Small intestine (tissue), 7 donors: ENCODE measurements around the gene HOXD4. TPM values are rescaled to one million over a fixed set of nuclear protein-coding genes. Genes with fewer than 3 reads are reported as not detected.

Source experiments
- DNase-seq, 2 donors: peaks; one replicate each; pipeline versions ENCODE4 v3.0.0 to v3.0.0-alpha.2; 2013
- FAIRE-seq: peaks from 2 replicates; lab custom pipeline; 2012; peaks lifted over from hg19 to GRCh38; lab: Jason Lieb, UNC
- H3K27ac ChIP-seq, 3 donors: one replicate each; pipeline ENCODE4 v1.5.1; 2013; ENCODE audit warnings: low read length in 2 of 3, mild to moderate bottlenecking in 2 of 3, control low read depth in 1 of 3, inconsistent platforms in 1 of 3, low read depth in 1 of 3, moderate library complexity in 1 of 3
- H3K27me3 ChIP-seq, 3 donors: one replicate each; pipeline ENCODE4 v1.6.1; 2013; ENCODE audit warnings: low read length in 3 of 3, inconsistent platforms in 1 of 3; ENCODE audit not compliant: control insufficient read depth in 3 of 3, insufficient read depth in 3 of 3
- H3K36me3 ChIP-seq, 3 donors: one replicate each; pipeline ENCODE4 v1.6.1; 2013; ENCODE audit warnings: low read length in 3 of 3, inconsistent platforms in 1 of 3, low read depth in 1 of 3, mild to moderate bottlenecking in 1 of 3, moderate library complexity in 1 of 3; ENCODE audit not compliant: control insufficient read depth in 3 of 3, insufficient read depth in 2 of 3
- H3K4me1 ChIP-seq, 3 donors: one replicate each; pipeline ENCODE4 v1.6.1; 2013; ENCODE audit warnings: low read length in 2 of 3, inconsistent platforms in 1 of 3, low read depth in 1 of 3, mild to moderate bottlenecking in 1 of 3, moderate library complexity in 1 of 3; ENCODE audit not compliant: control insufficient read depth in 3 of 3, insufficient read depth in 2 of 3
- H3K4me3 ChIP-seq, 3 donors: one replicate each; pipeline ENCODE4 v1.5.1; 2013; ENCODE audit warnings: low read length in 3 of 3, control low read depth in 1 of 3, inconsistent platforms in 1 of 3, low read depth in 1 of 3, mild to moderate bottlenecking in 1 of 3, moderate library complexity in 1 of 3
- H3K9me3 ChIP-seq, 2 donors: one replicate each; pipeline ENCODE4 v1.6.1; 2013; ENCODE audit warnings: low read depth in 1 of 2, low read length in 1 of 2; ENCODE audit not compliant: control insufficient read depth in 2 of 2, insufficient read depth in 1 of 2
- WGBS, 3 donors: extraction: QIAGEN DNeasy Blood & Tissue Kit; methylation state at CpG; one replicate each; pipeline ENCODE4 v1.1.7; 2013; 5-methylcytosine and 5-hydroxymethylcytosine counted together
- polyA plus RNA-seq, 4 donors: library from polyadenylated mRNA; stranded (reverse) in 3 of 4; unstranded in 1 of 4; fragments of 200-250 nt in 3 of 4; fragments of 120-200 nt in 1 of 4; gene quantifications; one replicate each; pipeline versions ENCODE4 v1.2.1 to v1.2.3, GENCODE V29; 2013
- donor health status: healthy with polysubstance abuse.
- donor health status: control.
- donor health status: control.
- donor health status: Bipolar disorder and iron deficiency.
- donor health status: healthy.

Gene HOXD4
- polyA plus RNA-seq, 4 donors: 0.97 to 14.7 TPM; not detected in 2

DNA sequence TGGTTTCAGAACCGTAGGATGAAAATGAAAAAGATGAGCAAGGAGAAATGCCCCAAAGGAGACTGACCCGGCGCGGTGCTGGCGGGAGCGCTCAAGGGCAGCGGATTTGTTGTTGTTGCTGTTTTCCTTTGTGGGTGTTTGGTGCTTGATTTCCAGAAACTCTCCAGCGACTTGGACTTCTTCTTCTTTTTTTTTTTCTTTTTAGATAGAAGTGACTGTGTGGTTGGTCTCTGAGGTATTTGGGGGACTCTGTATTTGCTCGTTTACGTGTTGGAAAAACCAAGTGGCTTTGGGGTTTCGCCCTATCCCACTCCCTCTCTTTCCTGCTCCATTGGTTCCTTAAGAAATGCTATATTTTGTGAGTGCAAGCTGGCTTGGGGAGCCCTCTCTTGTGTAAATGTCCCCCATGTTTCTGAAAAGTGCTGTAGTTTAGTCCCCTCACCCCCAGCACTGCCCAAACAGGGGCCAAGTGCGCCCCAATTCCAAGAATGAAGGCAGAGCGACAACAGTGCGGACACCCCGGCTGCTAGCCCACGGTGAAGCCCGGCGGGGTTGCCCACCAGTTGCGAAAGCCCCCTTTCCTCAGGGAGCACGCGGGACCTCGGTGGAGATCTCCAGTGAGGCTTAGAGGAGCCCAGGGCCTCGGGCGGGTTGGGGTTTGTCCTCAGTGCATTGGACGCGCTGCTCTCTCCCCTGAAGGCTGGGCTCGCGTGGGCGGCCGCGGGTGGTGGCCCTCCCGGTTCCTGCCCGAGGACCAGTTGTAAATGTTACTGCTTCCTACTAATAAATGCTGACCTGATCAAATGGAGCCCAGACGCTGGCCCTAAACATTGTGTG lies 27.0 kb upstream of the HOXD4 start:
- Histone ChIP-seq H3K4me3 (peak overlapping the region in 1 of 3 donors; percentile 37), H3K27ac (no peak overlapping the region), H3K27me3 (peaks cover 14 to 96% (median 65%) of the 10 kb centered on the region in 3 donors), H3K9me3 (no peaks in the 10 kb centered on the region), H3K36me3 (no peaks in the 10 kb centered on the region), H3K4me1 (peaks cover 0 to 1% (median 0%) of the 10 kb centered on the region in 3 donors)
- WGBS, 3 donors: 13 to 17% (median 16%) methylated on average over 30 to 34 of the region's 34 CpGs
- no peak for DNase-seq
- no peak for FAIRE-seq

GRCh38 chr2:176124947-176125771 lies 26.2 kb upstream of the HOXD4 start:
- Histone ChIP-seq H3K4me3 (no peak overlapping the region), H3K9me3 (no peaks in the 10 kb centered on the region), H3K36me3 (no peaks in the 10 kb centered on the region), H3K4me1 (peaks cover 0 to 2% (median 2%) of the 10 kb centered on the region in 3 donors), H3K27me3 (peaks cover 10 to 93% (median 61%) of the 10 kb centered on the region in 3 donors), H3K27ac (no peak overlapping the region)
- 14 to 35% (median 18%) methylated on average over 9 of the region's 9 CpGs for WGBS, 3 donors
- DNase-seq (no peak), FAIRE-seq (no peak)

- Histone ChIP-seq H3K36me3 (no peaks in the 10 kb centered on the region), H3K4me3 (no peak overlapping the region), H3K27me3 (peaks cover 13 to 91% (median 56%) of the 10 kb centered on the region in 3 donors), H3K27ac (no peak overlapping the region), H3K4me1 (peaks cover 0 to 2% (median 2%) of the 10 kb centered on the region in 3 donors), H3K9me3 (no peaks in the 10 kb centered on the region)
- FAIRE-seq (no peak), DNase-seq (no peak)
- WGBS, 3 donors: 13 to 28% (median 14%) methylated on average over 6 of the region's 6 CpGs
Observed at GRCh38 chr2:176125772-176126054, 25.6 kb upstream of the HOXD4 start.

DNA sequence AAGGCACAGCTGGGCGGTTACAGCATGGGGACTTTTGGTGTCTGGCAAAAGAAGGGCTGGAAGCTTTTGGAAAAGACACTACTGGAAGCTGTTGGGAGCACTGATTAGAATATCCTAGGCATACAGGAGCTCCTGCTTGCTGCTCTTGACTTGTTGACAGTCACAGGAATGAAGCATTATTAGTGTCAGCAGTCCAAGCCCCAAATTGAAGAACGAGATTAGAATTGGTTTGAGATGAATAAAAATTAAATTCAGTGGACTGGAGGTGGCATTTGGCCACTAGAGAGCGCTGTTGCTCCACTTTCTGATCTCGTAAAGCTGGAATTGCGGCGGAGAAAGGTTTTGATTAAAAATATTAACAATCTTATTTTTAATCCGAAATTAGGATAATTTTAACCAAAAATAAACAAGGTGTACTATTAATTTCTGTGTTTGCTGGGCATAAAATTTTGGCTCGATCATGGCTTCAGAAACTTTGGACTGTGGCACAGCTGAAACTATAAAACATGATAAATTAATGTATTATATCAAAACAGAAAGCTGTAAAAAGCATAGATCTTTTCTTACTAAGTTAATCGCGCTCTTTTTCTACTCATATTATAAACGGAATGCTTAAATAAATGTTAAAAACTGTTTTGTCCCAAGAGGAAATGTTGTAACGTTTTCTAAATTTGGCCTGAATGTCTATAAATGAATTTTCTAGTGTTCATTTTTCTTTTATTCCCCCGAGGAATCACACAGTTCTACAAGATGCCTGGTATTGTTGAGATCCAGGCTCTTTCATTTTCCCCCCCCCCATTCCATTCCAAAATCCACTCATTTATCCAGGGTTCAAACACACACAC lies 24.2 kb upstream of the HOXD4 start:
- H3K9me3 ChIP-seq: no peaks in the 10 kb centered on the region
- FAIRE-seq (peak; percentile 44), DNase-seq (peak; percentile 52 to 70)
- H3K4me1 ChIP-seq: peaks cover 0 to 2% (median 2%) of the 10 kb centered on the region in 3 donors
- no peak overlapping the region for H3K27ac ChIP-seq
- WGBS, 3 donors: 2 to 4% (median 3%) methylated on average over 13 of the region's 13 CpGs
- peaks cover 11 to 89% (median 44%) of the 10 kb centered on the region in 3 donors for H3K27me3 ChIP-seq
- no peaks in the 10 kb centered on the region for H3K36me3 ChIP-seq
- H3K4me3 ChIP-seq: no peak overlapping the region

DNA sequence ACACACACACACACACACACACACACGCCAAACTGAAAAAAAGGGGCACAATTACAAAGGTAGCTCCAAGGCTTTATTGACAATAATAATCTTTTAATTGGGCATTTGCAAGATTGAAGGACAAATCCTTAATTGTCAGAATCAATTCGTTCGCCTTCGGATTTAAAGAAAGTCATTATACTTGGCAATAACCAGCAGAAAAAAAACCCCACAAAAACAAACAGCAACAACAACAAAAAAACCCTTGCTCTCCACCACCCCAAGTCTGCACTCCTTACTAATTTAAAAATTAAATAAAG lies 23.6 kb upstream of the HOXD4 start:
- Histone ChIP-seq H3K27ac (no peak overlapping the region), H3K27me3 (peaks cover 10 to 90% (median 42%) of the 10 kb centered on the region in 3 donors), H3K36me3 (no peaks in the 10 kb centered on the region), H3K4me3 (no peak overlapping the region), H3K4me1 (peaks cover 0 to 2% (median 2%) of the 10 kb centered on the region in 3 donors), H3K9me3 (no peaks in the 10 kb centered on the region)
- FAIRE-seq (no peak), DNase-seq (no peak)
- WGBS, 3 donors: 20 to 36% (median 31%) methylated on average over 4 of the region's 4 CpGs

- Histone ChIP-seq H3K27me3 (peaks cover 7 to 91% (median 39%) of the 10 kb centered on the region in 3 donors), H3K9me3 (no peaks in the 10 kb centered on the region), H3K4me1 (peaks cover 0 to 2% (median 2%) of the 10 kb centered on the region in 3 donors), H3K36me3 (no peaks in the 10 kb centered on the region), H3K4me3 (peak overlapping the region in 1 of 3 donors; percentile 41), H3K27ac (peak overlapping the region in 2 of 3 donors; percentile 17 to 77)
- peak in 1 of 2 donors; percentile 55 for DNase-seq
- 6 to 13% (median 11%) methylated on average over 45 to 49 of the region's 49 CpGs for WGBS, 3 donors
- FAIRE-seq: no peak
Observed at GRCh38 chr2:176128172-176128981, 23.0 kb upstream of the HOXD4 start.

- Histone ChIP-seq H3K4me1 (peaks cover 0 to 2% (median 2%) of the 10 kb centered on the region in 3 donors), H3K36me3 (no peaks in the 10 kb centered on the region), H3K27me3 (peaks cover 7 to 91% (median 37%) of the 10 kb centered on the region in 3 donors), H3K4me3 (peak within 1 kb of the TSS; percentile 41 to 45 (median 44)), H3K27ac (peak within 1 kb of the TSS in 2 of 3 donors; percentile 75 to 77), H3K9me3 (no peaks in the 10 kb centered on the region)
- DNase-seq (peak in 1 of 2 donors; percentile 76), FAIRE-seq (no peak)
- WGBS, 3 donors: 3 to 5% (median 4%) methylated on average over 59 to 64 of the region's 64 CpGs
Observed at GRCh38 chr2:176128982-176129796, 22.2 kb upstream of the HOXD4 start, which contains the start of gene HOXD8. HOXD8 (plus strand) TSS chr2:176129705; CDS start chr2:176130367, 662 bp downstream.
